Measurements from ENCODE around the gene GTPBP3. TPM values are rescaled to one million over a fixed set of nuclear protein-coding genes. Genes with fewer than 3 reads are reported as not detected.

The GTPBP3 gene
- total and polyA plus RNA-seq, 2 experiments from 2014 or later, result 25.4 to 67.8 TPM

- Mint-ChIP-seq H3K27me3 (ENCODE audit: insufficient read depth, low read depth, poor library complexity) (peaks cover 20% of the 10 kb centered on the region), H3K9me3 (no peaks in the 10 kb centered on the region; the same call in 2 of the 3 replicates), H3K27ac (0 out of 2 replicates have a peak overlapping the region, but pooled peaks have one; percentile 28), H3K4me1 (peaks cover 16% of the 10 kb centered on the region), H3K4me3 (peak overlapping the region; percentile 56), H3K36me3 (ENCODE audit: low read depth) (peaks cover 37% of the 10 kb centered on the region)
- H3F3A ChIP-seq (replicated peaks; ENCODE audit: low read depth), result peaks cover 16% of the 10 kb centered on the region
- TF ChIP-seq EZH2phosphoT487 (IDR thresholded peaks at IDR 0.05; ENCODE audit: unreplicated experiment) (no peak), CREB1 (CRISPR knock-in tag; IDR thresholded peaks at IDR 0.05; ENCODE audit: low read depth) (no peak), STAT1 (IDR thresholded peaks at IDR 0.05; ENCODE audit: unreplicated experiment) (no peak), ZNF462 (CRISPR knock-in tag; IDR thresholded peaks at IDR 0.05) (no peak), EZH2 (IDR thresholded peaks at IDR 0.05; ENCODE audit: low read depth, unreplicated experiment) (no peak), POLR2AphosphoS5 (IDR thresholded peaks at IDR 0.05; ENCODE audit: low read depth) (no peak), CTCF (conservative IDR thresholded peaks at IDR 0.05; ENCODE audit: low read depth in 2 of 2) (no peak), ZNF331 (CRISPR knock-in tag; IDR thresholded peaks at IDR 0.05; ENCODE audit: low read depth) (no peak), REST (IDR thresholded peaks at IDR 0.05; ENCODE audit: unreplicated experiment) (no peak), ZNF114 (CRISPR knock-in tag; IDR thresholded peaks at IDR 0.05) (no peak), NANOG (IDR thresholded peaks at IDR 0.05; ENCODE audit: borderline replicate concordance) (no peak), JUNB (IDR thresholded peaks at IDR 0.05; ENCODE audit: unreplicated experiment) (no peak)
- H3K27ac ChIP-seq (ENCODE audit: low read depth), result no peak overlapping the region
- no peak overlapping the region for H3K4me2 ChIP-seq
- ATAC-seq (no peak), DNase-seq (ENCODE audit: low spot score) (no peak)
- peaks cover 16% of the 10 kb centered on the region for H3K4me1 ChIP-seq (ENCODE audit: insufficient read depth)
- no peak overlapping the region for H3K4me3 ChIP-seq
- no peak overlapping the region for H2AFZ ChIP-seq
- peaks cover 16% of the 10 kb centered on the region for H4K20me1 ChIP-seq (replicated peaks; ENCODE audit: insufficient read depth)
- H3K9me2 ChIP-seq (ENCODE audit: insufficient read depth), result no peaks in the 10 kb centered on the region
- H3K27me3 ChIP-seq (ENCODE audit: insufficient read depth), result no peaks in the 10 kb centered on the region
- peaks cover 32% of the 10 kb centered on the region for H3K79me2 ChIP-seq (replicated peaks; ENCODE audit: insufficient read depth)
- peaks cover 10% of the 10 kb centered on the region; the same call in 1 of the 2 replicates for H3K36me3 ChIP-seq (ENCODE audit: insufficient read depth)
These were observed 25.7 kb upstream of the GTPBP3 start for GRCh38 chr19:17311455-17312188.
